GM12878 (cell line): ENCODE results near the gene UBE2E1. TPM values are rescaled to one million over a fixed set of nuclear protein-coding genes. Genes with fewer than 3 reads are reported as not detected.

Experiments
- ATAC-seq: fragments of 200-7000 bp; cut with Tn5 transposase; 3 replicates; pipeline ENCODE4 v1.9.1; 2020; ENCODE audit warnings: mild to moderate bottlenecking, moderate library complexity
- BruUV-seq: library from RNA; stranded (reverse); fragments of 400-500 nt; replicated peaks from 2 replicates; lab custom pipeline; 2021; lab: Mats Ljungman, UMichigan
- CTCF ChIA-PET: fragments of 300-600 bp; sonication (Branson Sonifier 250); formaldehyde crosslinking; extraction: SDS; loops from one replicate; lab custom pipeline; 2021; ENCODE audit warnings: inconsistent platforms; lab: Yijun Ruan, JAX
- POLR2A ChIA-PET: fragments of 350-600 bp; formaldehyde crosslinking; extraction: SDS; loops from one replicate; lab custom pipeline; 2021; ENCODE audit warnings: inconsistent platforms; lab: Charles Lee
- RAD21 ChIA-PET: fragments of 300-600 bp; sonication (Branson Sonifier 250); formaldehyde crosslinking; loops from one replicate; lab custom pipeline; 2023; ENCODE audit warnings: antibody characterized with exemption; ENCODE audit not compliant: unreplicated experiment; lab: Charles Lee
- SMC1A ChIA-PET: fragments of 300-600 bp; sonication (Branson Sonifier 250); formaldehyde crosslinking; loops from one replicate; lab custom pipeline; 2023; ENCODE audit not compliant: unreplicated experiment, uncharacterized antibody; lab: Charles Lee
- DNase-seq: peaks from one replicate; pipeline ENCODE4 v3.0.0-alpha.2; 2011; ENCODE audit warnings: low read depth, low spot score
- FAIRE-seq: peaks from 3 replicates; lab custom pipeline; 2011; peaks lifted over from hg19 to GRCh38; lab: Jason Lieb, UNC
- H2AFZ ChIP-seq: 2 replicates; pipeline ENCODE4 v1.6.0; 2011; ENCODE audit warnings: low read depth, low read length, control low read depth; ENCODE audit not compliant: control insufficient read depth
- H3K27ac ChIP-seq: 2 replicates; pipeline ENCODE4 v1.5.1; 2011; ENCODE audit warnings: control low read depth; ENCODE audit not compliant: control insufficient read depth, insufficient read depth
- H3K27me3 ChIP-seq, 2 experiments: replicated peaks in 1 of 2; 2 replicates each; pipeline versions ENCODE4 v1.6.0 to v1.6.1; 2011; ENCODE audit warnings: low read length in 1 of 2; ENCODE audit not compliant: control insufficient read depth in 2 of 2, insufficient read depth in 2 of 2
- H3K36me3 ChIP-seq, 2 experiments: 2 replicates each; pipeline ENCODE4 v1.5.1; 2011; ENCODE audit warnings: low read length in 1 of 2; ENCODE audit not compliant: control insufficient read depth in 2 of 2, insufficient read depth in 2 of 2
- H3K4me1 ChIP-seq: 2 replicates; pipeline ENCODE4 v1.6.1; 2011; ENCODE audit warnings: mild to moderate bottlenecking, low read length, moderate library complexity, mixed read lengths; ENCODE audit not compliant: control insufficient read depth, insufficient read depth
- H3K4me2 ChIP-seq: 2 replicates; pipeline ENCODE4 v1.6.0; 2011; ENCODE audit warnings: control low read depth; ENCODE audit not compliant: control insufficient read depth, insufficient read depth
- H3K4me3 ChIP-seq: fragments of 200-600 bp; sonication (generic); 2 replicates; pipeline ENCODE4 v1.5.1; 2016
- H3K79me2 ChIP-seq: 2 replicates; pipeline ENCODE4 v1.6.0; 2011; ENCODE audit warnings: low read length; ENCODE audit not compliant: control insufficient read depth, insufficient read depth
- H3K9ac ChIP-seq: 2 replicates; pipeline ENCODE4 v1.8.0; 2011; ENCODE audit warnings: low read length, control low read depth, mixed read lengths; ENCODE audit not compliant: control insufficient read depth, insufficient read depth
- H3K9me3 ChIP-seq: replicated peaks from 3 replicates; pipeline ENCODE4 v1.5.1; 2011; ENCODE audit warnings: mild to moderate bottlenecking, low read length; ENCODE audit not compliant: control insufficient read depth, insufficient read depth
- H4K20me1 ChIP-seq: 2 replicates; pipeline ENCODE4 v1.6.0; 2011; ENCODE audit not compliant: control insufficient read depth, insufficient read depth
- ASH2L ChIP-seq: fragments of 300-600, 200-600 bp; sonication (generic); IDR thresholded peaks from 2 replicates; pipeline ENCODE4 v1.6.1; 2017; ENCODE audit warnings: low read depth, mild to moderate bottlenecking, borderline replicate concordance
- EZH2 ChIP-seq: IDR thresholded peaks from 2 replicates; pipeline ENCODE4 v1.6.1; 2012; ENCODE audit warnings: low read depth, mild to moderate bottlenecking, control low read depth, inconsistent platforms, low read length, borderline replicate concordance; ENCODE audit not compliant: control insufficient read depth
- IRF4 ChIP-seq: IDR thresholded peaks from 2 replicates; pipeline ENCODE4 v1.6.1; 2011; ENCODE audit warnings: low read depth, low read length
- NR2C1 ChIP-seq: fragments of 450-650 bp; IDR thresholded peaks from 2 replicates; pipeline ENCODE4 v1.6.1; 2017; ENCODE audit warnings: antibody characterized with exemption, mild to moderate bottlenecking, moderate library complexity
- PKNOX1 ChIP-seq: fragments of 450-650 bp; IDR thresholded peaks from 2 replicates; pipeline ENCODE4 v1.6.1; 2016; ENCODE audit warnings: mild to moderate bottlenecking
- RFX5 ChIP-seq: IDR thresholded peaks from 2 replicates; pipeline ENCODE4 v1.6.1; 2011; ENCODE audit warnings: low read depth, low read length, improper control_type of control experiment
- SMARCA5 ChIP-seq: fragments of 450-650 bp; IDR thresholded peaks from 2 replicates; pipeline ENCODE4 v1.6.1; 2017; ENCODE audit warnings: mild to moderate bottlenecking
- SPI1 ChIP-seq: IDR thresholded peaks from 2 replicates; pipeline ENCODE4 v1.6.1; 2011; ENCODE audit warnings: low read depth, mild to moderate bottlenecking, low read length, moderate library complexity, borderline replicate concordance; ENCODE audit not compliant: insufficient read depth
- YY1 ChIP-seq: IDR thresholded peaks from 2 replicates; pipeline ENCODE4 v1.6.1; 2011; ENCODE audit warnings: low read depth, mild to moderate bottlenecking, low read length
- ZNF384 ChIP-seq: IDR thresholded peaks from 2 replicates; pipeline ENCODE4 v1.6.1; 2012; ENCODE audit warnings: low read depth, mild to moderate bottlenecking, low read length, improper control_type of control experiment, borderline replicate concordance
- ZNF592 ChIP-seq: fragments of 450-650 bp; IDR thresholded peaks from 2 replicates; pipeline ENCODE4 v1.6.1; 2017; ENCODE audit warnings: mild to moderate bottlenecking, moderate library complexity
- in situ Hi-C: fragments of 300-500 bp; cut with MboI; formaldehyde crosslinking; loops from 9 replicates; pipeline ENCODE4 v1.14.3; 2018; ENCODE audit warnings: mixed read lengths
- intact Hi-C: fragments of 100-400 bp; cut with micrococcal nuclease; formaldehyde crosslinking; loops from one replicate; pipeline ENCODE4 v1.14.2; 2022; ENCODE audit not compliant: unreplicated experiment
- polyA plus RNA-seq, 11 experiments: library from polyadenylated mRNA; depleted of rRNA in 4 of 11; unstranded in 6 of 11; stranded (reverse) in 5 of 11; fragments of >200 nt; fragmentation: Nextera tagmentation in 4 of 11; fragmentation: Illumina TruSeq in 1 of 11; extraction: Ambion mirVana in 4 of 11; extraction: Trizol in 1 of 11; gene quantifications; 1 replicate in 1 of 11; 2 replicates in 10 of 11; pipeline versions ENCODE4 v1.2.1 to v1.2.3, GENCODE V29; 2011 to 2016; ENCODE audit warnings: inconsistent platforms in 2 of 11, missing spikeins in 2 of 11, low read depth in 1 of 11
- total RNA-seq, 4 experiments: library from RNA; depleted of rRNA in 3 of 4; stranded (reverse); fragments of >200 nt in 3 of 4; fragmentation: Illumina TruSeq in 1 of 4; extraction: Trizol in 1 of 4; gene quantifications; 2 replicates each; pipeline versions ENCODE4 v1.2.1 to v1.2.3, GENCODE V29; 2013 to 2021

UBE2E1 gene
- total and polyA plus RNA-seq, 10 of the 15 experiments (the other 5 are each of a cell fraction or from before 2014, with no cell fraction given): 18.7 to 425 (median 147) TPM

- ChIA-PET SMC1A (interaction anchor here (0.6 kb wide), 1 partner anchor 62 kb away, joined by 3 read pairs; no protein-coding TSS in a partner anchor), RAD21 (no interaction called here)
- Histone ChIP-seq H2AFZ (no peak overlapping the region), H3K27me3 (no peaks in the 10 kb centered on the region)
- no peak for DNase-seq
- in situ Hi-C loops: no loop called here
- TF ChIP-seq NR2C1 (no peak), PKNOX1 (no peak), IRF4 (no peak), RFX5 (no peak), ZNF384 (no peak), SPI1 (no peak), SMARCA5 (no peak), EZH2 (no peak), ZNF592 (no peak), ASH2L (no peak), YY1 (no peak)
- TF ChIP-seq, all 136 proteins: peak for 0
- Histone ChIP-seq H3K4me1 (no peaks in the 10 kb centered on the region), H3K36me3 (peaks cover 0 to 3% of the 10 kb centered on the region in 2 experiments; a peak in 3 of 4 replicates), H3K9ac (no peak overlapping the region), H3K9me3 (no peaks in the 10 kb centered on the region), H3K79me2 (no peaks in the 10 kb centered on the region), H3K4me2 (no peak overlapping the region), H4K20me1 (no peaks in the 10 kb centered on the region), H3K4me3 (no peak overlapping the region), H3K27ac (no peak overlapping the region)
- BruUV-seq: no TSS peak
- POLR2A ChIA-PET: no interaction called here
- CTCF ChIA-PET: interaction anchor here (1.3 kb wide), 1 partner anchor 16 kb away, joined by 3 read pairs; no protein-coding TSS in a partner anchor
- intact Hi-C loops: no loop called here
- FAIRE-seq: no peak
- ATAC-seq: no peak
Observed at GRCh38 chr3:23904545-23904944, 98.8 kb downstream of the UBE2E1 start.
